Measurements from ENCODE around the gene TIMM8A. TPM values are rescaled to one million over a fixed set of nuclear protein-coding genes. Genes with fewer than 3 reads are reported as not detected.

The TIMM8A gene
- total and polyA plus RNA-seq, 7 donors, result 11.0 to 35.3 (median 13.8) TPM

GRCh38 chrX:101386542-101386885, 38.0 kb upstream of the TIMM8A start:
- Histone ChIP-seq H3K27me3 (ENCODE audit: insufficient read depth in 3 of 3, low read length in 2 of 3) (no peaks in the 10 kb centered on the region), H3K27ac (no peak overlapping the region), H3K36me3 (ENCODE audit: insufficient read depth in 1 of 2, low read depth in 1 of 2) (peaks cover 0 to 1% of the 10 kb centered on the region in 2 donors), H3K9me3 (no peaks in the 10 kb centered on the region), H3K4me1 (peaks cover under 1% of the 10 kb centered on the region), H3K4me3 (no peak overlapping the region)
- ATAC-seq, result no peak
- intact Hi-C loops (cut with DNase I), result no loop called here
- TF ChIP-seq CTCF (IDR thresholded peaks at IDR 0.05), result no peak
- 54 to 72% (median 69%) methylated on average over 6 of the region's 6 CpGs for WGBS, 3 donors
- no peak for DNase-seq

GRCh38 chrX:101385795-101386541, 37.4 kb upstream of the TIMM8A start, which contains the start of gene BTK:
Gene BTK, minus strand, starts transcription at chrX:101386191. Its CDS starts 10,907 bp downstream, at chrX:101375284.
- ATAC-seq (no peak), DNase-seq (no peak)
- Histone ChIP-seq H3K27ac (no peak within 1 kb of the TSS), H3K4me3 (no peak within 1 kb of the TSS), H3K36me3 (ENCODE audit: insufficient read depth in 1 of 2, low read depth in 1 of 2) (no peaks in the 10 kb centered on the region), H3K4me1 (no peaks in the 10 kb centered on the region), H3K27me3 (ENCODE audit: insufficient read depth in 3 of 3, low read length in 2 of 3) (no peaks in the 10 kb centered on the region), H3K9me3 (no peaks in the 10 kb centered on the region)
- no peak for TF ChIP-seq CTCF (IDR thresholded peaks at IDR 0.05)
- intact Hi-C loops (cut with DNase I), result no loop called here
- 70 to 81% (median 79%) methylated on average over 9 of the region's 9 CpGs for WGBS, 3 donors

DNA sequence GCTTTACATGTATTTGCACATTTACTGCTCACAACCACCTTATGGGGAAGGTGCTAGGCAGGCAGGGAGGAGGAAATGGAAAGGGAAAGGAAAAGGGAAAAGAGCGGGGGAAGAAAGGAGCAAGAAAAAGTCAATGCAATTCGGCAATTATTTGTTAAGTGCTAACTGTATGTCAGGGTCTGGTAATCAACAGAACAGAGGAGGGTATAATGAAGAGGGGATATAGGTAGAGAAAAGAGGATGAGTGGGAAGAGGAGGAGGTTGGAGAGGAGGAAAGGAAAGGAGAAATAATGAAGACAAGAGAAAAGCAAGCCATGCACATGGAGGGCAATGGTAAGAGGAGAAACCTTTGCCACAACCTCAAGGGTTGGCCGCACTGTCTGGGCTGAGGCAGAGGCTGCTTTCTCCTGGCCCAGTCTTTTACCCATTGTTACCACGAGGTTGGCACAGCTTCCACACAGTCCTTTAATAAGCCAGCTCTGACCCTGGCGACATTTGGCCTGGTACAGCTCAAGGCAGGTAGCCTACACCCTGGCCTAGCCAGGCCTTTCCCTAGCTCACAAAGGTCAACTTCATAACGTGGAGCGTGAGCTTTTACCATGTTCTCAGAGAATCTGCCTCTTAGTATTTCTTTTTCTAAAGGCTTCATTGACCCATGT, 36.6 kb upstream of the TIMM8A start:
- TF ChIP-seq CTCF (IDR thresholded peaks at IDR 0.05), result no peak
- DNase-seq, result no peak
- intact Hi-C loops (cut with DNase I), result no loop called here
- ATAC-seq, result no peak
- H3K36me3 ChIP-seq (ENCODE audit: insufficient read depth in 1 of 2, low read depth in 1 of 2), result no peaks in the 10 kb centered on the region
- no peak overlapping the region for H3K4me3 ChIP-seq
- 70 to 88% (median 85%) methylated on average over 6 to 7 of the region's 7 CpGs for WGBS, 3 donors
- no peaks in the 10 kb centered on the region for H3K27me3 ChIP-seq (ENCODE audit: insufficient read depth in 3 of 3, low read length in 2 of 3)
- H3K4me1 ChIP-seq, result no peaks in the 10 kb centered on the region
- H3K27ac ChIP-seq, result no peak overlapping the region
- H3K9me3 ChIP-seq, result no peaks in the 10 kb centered on the region

- DNase-seq, result no peak
- no peak for TF ChIP-seq CTCF (IDR thresholded peaks at IDR 0.05)
- no peaks in the 10 kb centered on the region for H3K9me3 ChIP-seq
- no peaks in the 10 kb centered on the region for H3K4me1 ChIP-seq
- H3K4me3 ChIP-seq, result no peak overlapping the region
- no peak for ATAC-seq
- 54 to 63% (median 58%) methylated on average over 4 of the region's 4 CpGs for WGBS, 3 donors
- intact Hi-C loops (cut with DNase I), result no loop called here
- no peaks in the 10 kb centered on the region for H3K27me3 ChIP-seq (ENCODE audit: insufficient read depth in 3 of 3, low read length in 2 of 3)
- no peak overlapping the region for H3K27ac ChIP-seq
- no peaks in the 10 kb centered on the region for H3K36me3 ChIP-seq (ENCODE audit: insufficient read depth in 1 of 2, low read depth in 1 of 2)
These were observed 35.2 kb upstream of the TIMM8A start for GRCh38 chrX:101383679-101384205.
